Spleen (tissue), 7 donors: ENCODE measurements around the gene ALS2.

Experiments used
- CTCF ChIP-seq, 11 experiments: fragments of 200-600 bp in 7 of 11; fragments of 450-650 bp in 4 of 11; sonication (generic) in 4 of 11; IDR thresholded peaks in 8 of 11; conservative IDR thresholded peaks in 3 of 11; 1 replicate in 7 of 11; 2 replicates in 4 of 11; pipeline versions ENCODE4 v1.4.0 to v1.8.0; 2016 to 2021; ENCODE audit warnings: antibody characterized with exemption in 11 of 11, inconsistent platforms in 4 of 11, mild to moderate bottlenecking in 1 of 11
- POLR2AphosphoS5 ChIP-seq, 3 donors: sonication (generic); formaldehyde crosslinking; IDR thresholded peaks; one replicate each; pipeline ENCODE4 v1.5.1; 2017; ENCODE audit warnings: antibody characterized with exemption in 3 of 3
- donor health status: DM: no; HTN: no; CAD: no; lungs with moderate emphysema.
- donor health status: DM: no; HTN: no; CAD: no.
- donor health status: DM: no; HTN: no; CAD: no.

- TF ChIP-seq CTCF (IDR thresholded peaks at IDR 0.05 in 8 of 11, conservative IDR thresholded peaks at IDR 0.05 in 3 of 11) (no peak), POLR2AphosphoS5 (IDR thresholded peaks at IDR 0.05) (no peak)
Measured at GRCh38 chr2:201712726-201713125, 68.0 kb downstream of the ALS2 start.
